ENCODE data around the gene NAP1L1.

Gene NAP1L1, protein sequence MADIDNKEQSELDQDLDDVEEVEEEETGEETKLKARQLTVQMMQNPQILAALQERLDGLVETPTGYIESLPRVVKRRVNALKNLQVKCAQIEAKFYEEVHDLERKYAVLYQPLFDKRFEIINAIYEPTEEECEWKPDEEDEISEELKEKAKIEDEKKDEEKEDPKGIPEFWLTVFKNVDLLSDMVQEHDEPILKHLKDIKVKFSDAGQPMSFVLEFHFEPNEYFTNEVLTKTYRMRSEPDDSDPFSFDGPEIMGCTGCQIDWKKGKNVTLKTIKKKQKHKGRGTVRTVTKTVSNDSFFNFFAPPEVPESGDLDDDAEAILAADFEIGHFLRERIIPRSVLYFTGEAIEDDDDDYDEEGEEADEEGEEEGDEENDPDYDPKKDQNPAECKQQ

DNA sequence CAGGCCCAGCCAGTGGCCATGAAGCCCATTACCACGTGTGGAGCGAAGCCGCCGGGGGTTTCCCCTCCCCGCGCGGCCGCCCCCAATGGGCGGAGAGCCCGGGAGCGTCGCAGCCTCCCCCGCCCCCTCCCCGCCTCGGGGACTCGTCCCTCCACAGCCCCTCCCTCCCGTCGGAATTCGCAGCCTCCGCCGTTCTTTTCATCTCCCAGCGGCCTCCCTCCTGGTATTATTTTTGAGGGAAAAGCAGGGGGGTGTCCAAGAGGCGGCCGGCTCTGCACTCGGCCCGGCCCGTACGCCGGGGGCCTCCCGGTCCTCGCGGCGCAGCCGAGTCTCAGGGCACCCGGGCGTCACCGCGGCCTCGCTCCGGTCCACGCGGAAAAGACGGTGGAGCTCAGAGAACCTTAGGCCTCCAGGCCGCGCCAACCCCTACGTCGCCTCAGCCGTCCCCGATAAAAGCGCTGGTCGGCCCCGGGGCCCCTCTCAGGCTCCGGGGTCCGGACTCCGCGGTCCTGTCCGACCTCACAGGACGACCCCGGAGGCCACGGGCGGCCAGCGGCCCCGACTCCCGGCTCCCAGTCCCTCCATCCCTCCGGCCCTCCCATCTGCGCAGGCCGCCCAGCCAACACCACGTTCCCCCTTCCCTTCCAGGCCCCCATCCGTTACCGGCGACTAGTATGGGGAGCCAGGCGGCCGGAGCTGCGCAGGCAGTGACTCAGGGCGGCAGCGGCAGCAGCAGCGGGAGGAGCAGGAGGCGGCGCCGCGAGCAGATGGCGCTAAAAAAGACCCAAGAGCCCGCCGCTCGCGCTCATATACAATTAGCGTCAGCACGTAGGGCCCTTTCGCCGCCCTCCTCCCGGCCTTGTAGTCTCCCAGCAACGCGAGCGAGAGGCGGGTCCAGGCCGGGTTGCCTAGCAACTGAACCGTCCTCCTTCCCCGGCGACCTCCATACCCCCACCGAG is at the start of gene NAP1L1:
NAP1L1 (minus strand) TSS at position 782 of the 959 bp plus-strand sequence. CDS start 10,466 bp downstream, outside the sequence.
- peak within 1 kb of the TSS; percentile 82 to 98 (median 93) for H3K4me2 ChIP-seq
- H3K27me3 ChIP-seq = no peaks in the 10 kb centered on the region
- H4K20me1 ChIP-seq = peaks cover 40 to 52% (median 46%) of the 10 kb centered on the region in 11 experiments
- peak within 1 kb of the TSS; percentile 89 to 100 (median 97) for H3K4me3 ChIP-seq
- H3K4me1 ChIP-seq = peaks cover 42 to 59% (median 53%) of the 10 kb centered on the region in 10 experiments
- no peak for TF ChIP-seq Cebpa-rat (IDR thresholded peaks at IDR 0.05)
- H3K36me3 ChIP-seq = peaks cover 15 to 36% (median 26%) of the 10 kb centered on the region in 11 experiments; a peak in 21 of 22 replicates
- peaks cover 2 to 9% (median 7%) of the 10 kb centered on the region in 11 experiments; a peak in 20 of 22 replicates for H3K9me3 ChIP-seq (replicated peaks in 1 of 11)
- H3K9ac ChIP-seq = peak within 1 kb of the TSS; percentile 97 to 100 (median 100)
- H3K27ac ChIP-seq = peak within 1 kb of the TSS; percentile 93 to 100 (median 99)

DNA sequence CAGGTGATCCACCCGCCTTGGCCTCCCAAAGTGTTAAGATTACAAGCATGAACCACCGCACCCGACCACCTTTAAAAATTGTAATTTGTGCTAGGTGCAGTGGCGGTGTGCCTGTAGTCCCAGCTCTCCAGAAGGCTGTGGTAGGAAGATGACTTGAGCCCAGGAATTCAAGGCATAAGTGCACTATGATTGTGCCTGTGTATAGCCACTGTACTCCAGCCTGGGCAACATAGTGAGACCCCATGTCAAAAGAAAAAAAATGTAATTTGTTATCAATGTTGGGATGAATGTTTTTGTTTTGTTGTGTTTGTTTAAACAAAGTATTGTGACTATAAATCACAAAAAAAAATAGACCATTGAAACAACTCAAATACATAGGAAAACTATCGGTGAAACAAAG is 43.1 kb upstream of the NAP1L1 start:
- H3K9me3 ChIP-seq (replicated peaks in 1 of 11) = 0 out of 22 replicates have a peak, but pooled peaks cover 0 to 6% (median 0%) of the 10 kb centered on the region in 11 experiments
- no peak for TF ChIP-seq Cebpa-rat (IDR thresholded peaks at IDR 0.05)

DNA sequence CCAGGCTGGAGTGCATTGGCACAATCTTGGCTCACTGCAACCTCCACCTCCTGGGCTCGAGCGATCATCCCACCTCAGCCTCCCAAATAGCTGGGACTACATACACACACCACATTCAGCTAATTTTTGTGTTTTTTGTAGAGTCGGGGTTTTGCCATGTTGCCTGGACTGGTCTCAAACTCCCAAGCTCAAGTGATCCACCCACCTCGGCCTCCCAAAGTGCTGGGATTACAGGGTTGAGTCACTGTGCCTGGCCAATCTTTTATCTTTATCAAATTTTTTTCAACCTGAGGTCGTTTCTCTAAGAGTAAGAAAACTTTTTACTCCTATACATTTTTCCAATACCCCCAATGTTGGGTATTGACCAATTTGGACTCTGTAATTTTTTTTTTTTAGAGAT is 40.0 kb upstream of the NAP1L1 start:
- no peak for TF ChIP-seq Cebpa-rat (IDR thresholded peaks at IDR 0.05)
- H3K9me3 ChIP-seq (replicated peaks in 1 of 11) = peaks cover 0 to 9% (median 6%) of the 10 kb centered on the region in 11 experiments; a peak in 6 of 22 replicates
- no peaks in the 10 kb centered on the region for H3K27me3 ChIP-seq
- H3K27ac ChIP-seq = no peak overlapping the region
- H3K4me1 ChIP-seq = no peaks in the 10 kb centered on the region
- no peak overlapping the region for H3K4me3 ChIP-seq
- no peak overlapping the region for H3K9ac ChIP-seq
- no peak overlapping the region for H3K4me2 ChIP-seq
- no peaks in the 10 kb centered on the region for H4K20me1 ChIP-seq
- H3K36me3 ChIP-seq = no peaks in the 10 kb centered on the region

More for the DNA sequence above, 43.1 kb upstream of the NAP1L1 start:
- Histone ChIP-seq H3K27me3 (no peaks in the 10 kb centered on the region), H4K20me1 (no peaks in the 10 kb centered on the region), H3K36me3 (no peaks in the 10 kb centered on the region), H3K9ac (no peak overlapping the region), H3K4me2 (no peak overlapping the region), H3K27ac (no peak overlapping the region), H3K4me1 (no peaks in the 10 kb centered on the region), H3K4me3 (no peak overlapping the region)

DNA sequence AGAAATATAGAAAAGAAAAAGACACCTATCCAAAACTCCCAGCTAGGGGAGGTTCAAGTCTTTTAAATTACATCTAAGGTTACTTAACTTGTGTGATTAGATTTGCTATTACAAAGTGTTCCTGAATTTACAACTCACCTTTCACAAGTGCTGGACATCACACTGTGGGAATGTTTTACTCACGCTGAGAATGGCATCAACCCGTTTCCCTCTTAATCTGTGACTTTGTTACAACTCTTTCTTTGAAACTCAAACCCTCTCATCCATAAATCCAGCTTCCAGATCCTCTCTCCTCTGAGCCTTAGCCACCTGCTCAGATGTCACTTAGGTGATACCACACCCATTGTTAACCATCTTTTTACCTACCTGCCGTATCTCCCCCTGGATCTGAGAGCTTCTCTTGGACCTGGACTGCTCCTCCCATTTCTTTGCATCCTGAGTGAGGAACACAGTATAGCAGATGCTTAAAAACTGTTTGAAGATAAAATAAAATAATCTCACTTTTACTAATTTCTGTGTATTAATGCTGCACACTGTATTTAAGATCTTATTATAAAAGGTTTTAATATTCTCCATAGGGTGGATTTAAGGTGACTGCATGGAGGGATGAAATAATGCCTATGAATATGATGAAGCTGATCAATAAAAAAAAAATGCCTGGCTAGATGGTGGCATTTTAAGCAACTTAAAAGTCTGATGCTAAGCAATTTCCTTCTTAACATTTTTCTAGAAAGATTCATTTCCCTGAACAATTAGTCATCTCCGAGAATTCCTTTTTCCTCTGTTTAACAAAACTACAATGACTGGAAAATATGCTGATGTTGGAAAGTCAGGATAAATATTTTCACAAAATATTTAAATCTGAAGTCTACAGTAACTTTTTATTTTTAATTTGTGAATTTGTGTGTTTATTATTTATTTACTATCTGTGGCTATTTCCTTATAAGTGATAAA is 39.1 kb upstream of the NAP1L1 start:
- Histone ChIP-seq H3K9me3 (replicated peaks in 1 of 11) (peaks cover 0 to 15% (median 9%) of the 10 kb centered on the region in 11 experiments; a peak in 7 of 22 replicates), H3K9ac (no peak overlapping the region), H3K4me1 (no peaks in the 10 kb centered on the region), H3K36me3 (no peaks in the 10 kb centered on the region), H3K4me2 (no peak overlapping the region), H3K27me3 (no peaks in the 10 kb centered on the region), H4K20me1 (no peaks in the 10 kb centered on the region), H3K27ac (no peak overlapping the region), H3K4me3 (no peak overlapping the region)
- no peak for TF ChIP-seq Cebpa-rat (IDR thresholded peaks at IDR 0.05)

DNA sequence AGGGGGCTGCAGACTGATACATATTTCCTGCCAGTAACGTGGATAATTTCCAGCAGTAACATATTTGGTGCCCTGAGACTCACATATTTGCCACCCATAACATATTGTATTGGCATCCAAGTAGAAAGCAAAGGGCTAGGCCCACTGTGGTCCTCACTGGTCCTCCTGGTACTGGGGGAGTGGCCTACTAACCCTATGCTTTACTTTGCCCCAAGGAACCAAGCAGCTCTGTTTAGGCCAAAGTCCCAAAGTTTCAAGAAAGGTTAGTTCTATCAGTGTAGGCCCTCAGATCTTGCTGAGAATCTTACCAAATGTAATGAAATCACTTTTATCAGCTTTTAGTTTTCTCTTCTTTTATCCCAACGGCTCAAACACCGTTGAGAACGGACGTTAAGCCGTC is 35.4 kb upstream of the NAP1L1 start:
- Histone ChIP-seq H3K4me3 (no peak overlapping the region), H3K4me2 (no peak overlapping the region), H3K9me3 (replicated peaks in 1 of 11) (peaks cover 0 to 15% (median 9%) of the 10 kb centered on the region in 11 experiments; a peak in 7 of 22 replicates), H3K36me3 (no peaks in the 10 kb centered on the region), H4K20me1 (no peaks in the 10 kb centered on the region), H3K27ac (no peak overlapping the region), H3K9ac (no peak overlapping the region), H3K4me1 (no peaks in the 10 kb centered on the region), H3K27me3 (no peaks in the 10 kb centered on the region)
- no peak for TF ChIP-seq Cebpa-rat (IDR thresholded peaks at IDR 0.05)

DNA sequence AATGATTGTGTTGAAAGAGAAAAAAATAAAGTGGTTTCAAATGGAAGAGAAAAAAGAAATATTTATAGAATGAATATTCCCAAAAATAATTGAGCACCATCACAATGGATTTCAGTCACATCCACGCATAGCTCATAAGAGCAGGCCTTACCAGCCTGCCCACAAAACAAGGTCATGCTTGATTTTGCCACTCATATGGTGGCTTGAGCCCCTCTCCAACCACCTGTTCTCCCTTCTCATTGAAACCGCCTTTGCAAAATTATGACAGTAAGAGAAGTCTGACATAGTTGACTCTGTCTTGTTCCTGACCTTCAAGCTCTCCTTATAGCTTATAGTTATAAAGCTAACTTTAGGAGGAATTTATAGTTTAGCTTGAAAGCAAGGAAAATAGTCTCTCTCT is 33.3 kb upstream of the NAP1L1 start:
- no peak for TF ChIP-seq Cebpa-rat (IDR thresholded peaks at IDR 0.05)
- H3K27ac ChIP-seq = no peak overlapping the region
- H3K4me1 ChIP-seq = peaks cover 0 to 13% (median 6%) of the 10 kb centered on the region in 10 experiments; a peak in 8 of 20 replicates
- H3K27me3 ChIP-seq = no peaks in the 10 kb centered on the region
- H3K4me3 ChIP-seq = no peak overlapping the region
- H4K20me1 ChIP-seq = no peaks in the 10 kb centered on the region
- no peak overlapping the region for H3K4me2 ChIP-seq
- no peak overlapping the region for H3K9ac ChIP-seq
- H3K36me3 ChIP-seq = no peaks in the 10 kb centered on the region
- peaks cover 0 to 15% (median 9%) of the 10 kb centered on the region in 11 experiments; a peak in 7 of 22 replicates for H3K9me3 ChIP-seq (replicated peaks in 1 of 11)

DNA sequence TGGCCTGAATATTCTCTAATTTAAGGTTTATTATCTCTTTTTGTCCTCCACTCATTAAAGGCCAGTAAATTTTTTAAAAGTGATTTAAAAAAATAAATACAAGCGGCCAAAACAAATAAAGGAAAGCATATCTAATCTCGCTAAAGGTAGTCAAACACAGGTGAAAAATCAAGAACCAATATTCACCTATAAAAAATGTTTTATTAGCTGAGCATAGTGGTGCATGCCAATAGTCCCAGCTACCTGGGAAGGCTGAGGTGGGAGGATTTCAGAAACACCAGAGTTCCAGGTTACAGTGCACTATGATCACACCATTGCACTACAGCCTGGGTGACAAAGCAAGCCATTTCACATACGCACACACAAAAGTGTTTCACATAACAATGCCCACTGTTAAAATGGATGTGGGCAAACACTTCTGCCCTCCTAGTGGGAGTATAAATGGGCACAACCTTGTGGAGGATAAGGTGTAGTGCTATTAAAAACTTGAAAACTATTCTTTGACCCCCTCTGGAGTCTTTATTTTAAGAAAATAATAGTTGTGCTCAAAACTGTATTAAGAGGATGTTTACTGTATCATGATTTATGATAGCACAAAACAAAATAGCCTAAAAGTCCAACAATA is 32.7 kb upstream of the NAP1L1 start:
- no peak overlapping the region for H3K9ac ChIP-seq
- H3K36me3 ChIP-seq = no peaks in the 10 kb centered on the region
- no peak overlapping the region for H3K27ac ChIP-seq
- peaks cover 0 to 15% (median 9%) of the 10 kb centered on the region in 11 experiments; a peak in 7 of 22 replicates for H3K9me3 ChIP-seq (replicated peaks in 1 of 11)
- no peaks in the 10 kb centered on the region for H3K27me3 ChIP-seq
- no peak overlapping the region for H3K4me2 ChIP-seq
- H4K20me1 ChIP-seq = no peaks in the 10 kb centered on the region
- no peak for TF ChIP-seq Cebpa-rat (IDR thresholded peaks at IDR 0.05)
- H3K4me1 ChIP-seq = peaks cover 0 to 13% (median 6%) of the 10 kb centered on the region in 10 experiments; a peak in 8 of 20 replicates
- H3K4me3 ChIP-seq = no peak overlapping the region
